Heart right ventricle (tissue), 16 donors: ENCODE results near the gene IL1RAPL2. TPM values are rescaled to one million over a fixed set of nuclear protein-coding genes. Genes with fewer than 3 reads are reported as not detected.

ENCODE experiments used
- ATAC-seq, 8 donors: fragments of 200-7000 bp; cut with Tn5 transposase; one replicate each; pipeline ENCODE4 v1.9.1; 2020; ENCODE audit warnings: mild to moderate bottlenecking in 8 of 8, moderate library complexity in 8 of 8, moderate number of reproducible peaks in 1 of 8
- DNase-seq, 2 donors: peaks; one replicate each; pipeline ENCODE4 v3.0.0-alpha.2; 2020
- H3K27ac ChIP-seq, 10 donors: fragments of 200-600 bp; sonication (generic) in 2 of 10; one replicate each; pipeline versions ENCODE4 v1.5.0 to v1.8.0; 2020 to 2022; ENCODE audit warnings: mild to moderate bottlenecking in 3 of 10
- H3K27me3 ChIP-seq, 7 donors: fragments of 200-600 bp; one replicate each; pipeline ENCODE4 v1.8.0; 2021 to 2022; ENCODE audit warnings: mild to moderate bottlenecking in 2 of 7
- H3K36me3 ChIP-seq, 9 donors: fragments of 200-600 bp; sonication (generic) in 1 of 9; one replicate each; pipeline versions ENCODE4 v1.5.0 to v1.8.0; 2020 to 2022; ENCODE audit warnings: mild to moderate bottlenecking in 2 of 9
- H3K4me1 ChIP-seq, 9 donors: fragments of 200-600 bp; sonication (generic) in 1 of 9; one replicate each; pipeline versions ENCODE4 v1.5.0 to v1.8.0; 2020 to 2022; ENCODE audit warnings: mild to moderate bottlenecking in 4 of 9
- H3K4me3 ChIP-seq, 10 donors: fragments of 200-600 bp; sonication (generic) in 2 of 10; one replicate each; pipeline versions ENCODE4 v1.5.0 to v1.8.0; 2020 to 2022; ENCODE audit warnings: mild to moderate bottlenecking in 7 of 10, moderate library complexity in 2 of 10
- H3K9me3 ChIP-seq, 11 donors: fragments of 200-600 bp in 10 of 11; sonication (generic) in 2 of 11; one replicate each; pipeline versions ENCODE4 v1.5.0 to v1.8.0; 2013 to 2022; ENCODE audit warnings: mild to moderate bottlenecking in 2 of 11, control low read depth in 1 of 11, moderate library complexity in 1 of 11
- WGBS, 2 donors: extraction: QIAGEN DNeasy Blood & Tissue Kit; methylation state at CpG; one replicate each; pipeline ENCODE4 v1.1.7; 2013; ENCODE audit warnings: inconsistent platforms in 1 of 2; 5-methylcytosine and 5-hydroxymethylcytosine counted together
- intact Hi-C, 10 donors: fragments of 100-400 bp; cut with DNase I; formaldehyde crosslinking; loops; one replicate each; pipeline versions ENCODE4 v1.11.1 to v1.14.2; 2022
- polyA plus RNA-seq, 2 donors: library from polyadenylated mRNA; stranded (reverse); fragments of 200-250 nt; gene quantifications; one replicate each; pipeline ENCODE4 v1.2.3, GENCODE V29; 2013
- total RNA-seq, 10 donors: library from RNA; stranded (reverse); fragmentation: NEBNext Ultra II Directional in 3 of 10; extraction: Animal tissue kit (Norgen Biotek cat#: 25700) in 3 of 10; gene quantifications; one replicate each; pipeline versions ENCODE4 v1.2.1 to v1.2.4, GENCODE V29; 2021 to 2023
- TF ChIP-seq, protein P1 (sequence below), 9 donors: fragments of 200-600 bp; sonication (generic) in 2 of 9; IDR thresholded peaks; one replicate each; pipeline versions ENCODE4 v1.5.0 to v1.8.0; 2021 to 2022; ENCODE audit warnings: antibody characterized with exemption in 9 of 9, mild to moderate bottlenecking in 5 of 9, moderate library complexity in 1 of 9
- donor health status: Arrhythmogenic right ventricular cardiomyopathy.
- donor health status: ischemic (EF 13 %, LVEDD 7.1; RV severe dilation, severe dysfunction).
- donor health status: healthy with polysubstance abuse.
- donor health status: DM: no; HTN: yes; CAD: no.
- donor health status: DM: no; HTN: no; CAD: no.
- donor health status: ischemic (EF 25% LVEDD 6.9; RV normal size, moderate dysfunction).
- donor health status: ischemic (EF 25% LVEDD 5.7; RV mildly dilated, moderate dysfunction).
- donor health status: healthy.
- donor health status: DM: yes; HTN: yes; CAD: no.
- donor health status: Ischemic cardiomyopathy.
- donor health status: ischemic (EF 35%, LVEDD 5.7; RV mildly dilated, moderate dysfunction).
- donor health status: nonischemic (EF 11% LVEDD 7.7; RV severe dilation, severe dysfunction).
- donor health status: DM: yes; HTN: yes; CAD: no.
- donor health status: PGD.
- donor health status: ischemic (EF 29% LVEDD 5.4; RV normal size, mild dysfunction).
- donor health status: nonischemic (EF 23%, LVEDD 6.1; RV moderate dilation, normal function).

IL1RAPL2 gene
- total and polyA plus RNA-seq, 12 donors, result 0.01 TPM; not detected in 11

DNA sequence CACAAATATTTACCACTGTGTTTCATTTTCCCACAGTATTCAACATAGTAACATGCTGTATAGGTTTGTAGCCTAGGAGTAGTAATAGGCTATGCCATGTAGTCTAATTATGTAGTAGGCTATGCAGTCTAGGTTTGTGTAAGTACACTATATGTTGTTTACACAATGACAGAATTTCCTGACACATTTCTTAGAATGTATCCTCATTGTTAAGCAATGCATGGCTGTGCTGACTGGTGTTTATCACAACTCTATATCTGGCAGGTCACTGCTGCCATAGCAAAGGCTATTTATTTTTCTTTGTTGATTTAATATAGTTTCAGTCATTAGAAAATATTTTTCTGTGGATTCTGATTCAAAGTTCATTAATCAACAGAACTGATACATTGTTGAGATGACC is 762.8 kb downstream of the IL1RAPL2 start:
- DNase-seq (no peak), ATAC-seq (no peak)
- intact Hi-C loops, result no loop called here
- Histone ChIP-seq H3K9me3 (peaks cover 0 to 15% (median 0%) of the 10 kb centered on the region in 11 donors), H3K36me3 (no peaks in the 10 kb centered on the region), H3K27ac (no peak overlapping the region), H3K4me1 (no peaks in the 10 kb centered on the region), H3K4me3 (no peak overlapping the region), H3K27me3 (peaks cover 0 to 10% (median 0%) of the 10 kb centered on the region in 7 donors)
- TF ChIP-seq, protein P1, sequence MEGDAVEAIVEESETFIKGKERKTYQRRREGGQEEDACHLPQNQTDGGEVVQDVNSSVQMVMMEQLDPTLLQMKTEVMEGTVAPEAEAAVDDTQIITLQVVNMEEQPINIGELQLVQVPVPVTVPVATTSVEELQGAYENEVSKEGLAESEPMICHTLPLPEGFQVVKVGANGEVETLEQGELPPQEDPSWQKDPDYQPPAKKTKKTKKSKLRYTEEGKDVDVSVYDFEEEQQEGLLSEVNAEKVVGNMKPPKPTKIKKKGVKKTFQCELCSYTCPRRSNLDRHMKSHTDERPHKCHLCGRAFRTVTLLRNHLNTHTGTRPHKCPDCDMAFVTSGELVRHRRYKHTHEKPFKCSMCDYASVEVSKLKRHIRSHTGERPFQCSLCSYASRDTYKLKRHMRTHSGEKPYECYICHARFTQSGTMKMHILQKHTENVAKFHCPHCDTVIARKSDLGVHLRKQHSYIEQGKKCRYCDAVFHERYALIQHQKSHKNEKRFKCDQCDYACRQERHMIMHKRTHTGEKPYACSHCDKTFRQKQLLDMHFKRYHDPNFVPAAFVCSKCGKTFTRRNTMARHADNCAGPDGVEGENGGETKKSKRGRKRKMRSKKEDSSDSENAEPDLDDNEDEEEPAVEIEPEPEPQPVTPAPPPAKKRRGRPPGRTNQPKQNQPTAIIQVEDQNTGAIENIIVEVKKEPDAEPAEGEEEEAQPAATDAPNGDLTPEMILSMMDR (IDR thresholded peaks at IDR 0.05), result no peak

DNA sequence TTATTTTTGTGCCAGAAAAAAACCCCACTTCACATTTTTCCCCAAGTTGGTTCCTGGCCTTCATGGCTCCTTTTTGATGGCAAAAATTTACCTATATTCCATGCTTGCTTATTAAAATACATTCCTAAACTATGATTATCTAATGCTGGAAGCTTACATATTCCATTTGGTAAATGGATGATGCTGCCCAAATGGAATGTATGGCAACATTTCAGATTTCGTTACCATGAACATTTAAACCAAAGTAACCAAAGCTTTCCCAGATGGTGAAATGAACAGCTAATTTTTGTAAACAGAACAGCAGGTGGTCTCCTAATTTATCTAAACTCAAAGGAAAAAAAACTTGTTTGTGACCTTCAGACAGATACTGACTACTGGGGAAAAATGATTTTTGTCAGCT is 765.2 kb downstream of the IL1RAPL2 start:
- DNase-seq (no peak), ATAC-seq (no peak)
- TF ChIP-seq, protein P1 (IDR thresholded peaks at IDR 0.05), result no peak
- Histone ChIP-seq H3K27me3 (peaks cover 0 to 10% (median 0%) of the 10 kb centered on the region in 7 donors), H3K4me1 (no peaks in the 10 kb centered on the region), H3K4me3 (no peak overlapping the region), H3K9me3 (no peaks in the 10 kb centered on the region), H3K27ac (no peak overlapping the region), H3K36me3 (no peaks in the 10 kb centered on the region)
- WGBS, 2 donors, result 62 to 78% methylated on average over 1 of the region's 1 CpG
- intact Hi-C loops, result no loop called here

DNA sequence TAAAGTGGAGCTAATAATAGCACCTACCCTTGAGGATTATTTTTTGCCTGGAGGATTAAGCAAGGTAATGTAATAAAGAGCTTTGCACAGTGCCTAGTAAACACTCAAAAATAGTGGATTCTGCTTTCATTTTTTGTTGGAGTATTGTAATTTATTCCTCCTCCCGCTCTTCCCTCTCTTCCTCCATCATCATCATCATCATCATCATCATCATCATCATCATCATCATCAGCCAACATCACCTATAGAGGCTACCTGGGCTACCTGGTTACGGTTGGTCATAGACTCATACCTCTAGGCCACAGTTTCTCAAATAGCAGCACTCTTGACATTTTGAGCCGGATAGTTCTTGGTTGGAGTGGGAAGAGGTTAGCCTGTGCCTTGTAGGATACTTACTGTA is 781.4 kb downstream of the IL1RAPL2 start:
- no peaks in the 10 kb centered on the region for H3K4me1 ChIP-seq
- ATAC-seq, result no peak
- WGBS, 2 donors, result 90 to 96% methylated on average over 3 of the region's 3 CpGs

DNA sequence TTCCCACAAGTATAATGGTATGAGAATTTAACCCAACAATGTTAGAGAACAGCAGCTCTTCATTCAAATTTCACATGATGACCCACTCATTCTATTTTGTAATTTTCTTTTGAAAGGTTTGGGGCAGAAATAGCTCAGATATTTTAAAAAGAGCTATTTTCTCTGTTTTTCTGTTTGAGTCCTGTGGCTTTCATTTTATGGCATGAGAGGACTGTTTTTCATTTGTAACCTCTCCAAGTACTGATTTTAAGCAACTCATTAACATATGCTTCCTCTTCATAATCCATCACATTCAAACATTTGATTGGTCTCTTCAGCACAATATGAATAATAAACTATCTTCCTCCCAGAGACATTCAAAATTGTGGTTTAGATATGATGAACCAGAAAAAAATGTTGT is 783.5 kb downstream of the IL1RAPL2 start:
- no peaks in the 10 kb centered on the region for H3K4me1 ChIP-seq
- no peak for ATAC-seq
- no peaks in the 10 kb centered on the region for H3K27me3 ChIP-seq
- no peak overlapping the region for H3K4me3 ChIP-seq
- intact Hi-C loops, result no loop called here
- TF ChIP-seq, protein P1 (IDR thresholded peaks at IDR 0.05), result no peak
- H3K27ac ChIP-seq, result no peak overlapping the region
- no peaks in the 10 kb centered on the region for H3K9me3 ChIP-seq
- H3K36me3 ChIP-seq, result no peaks in the 10 kb centered on the region
- no peak for DNase-seq

More for the DNA sequence above, 781.4 kb downstream of the IL1RAPL2 start:
- TF ChIP-seq, protein P1 (IDR thresholded peaks at IDR 0.05), result no peak
- DNase-seq, result no peak
- Histone ChIP-seq H3K4me3 (no peak overlapping the region), H3K27me3 (no peaks in the 10 kb centered on the region), H3K36me3 (no peaks in the 10 kb centered on the region), H3K27ac (no peak overlapping the region), H3K9me3 (no peaks in the 10 kb centered on the region)
- intact Hi-C loops, result no loop called here

DNA sequence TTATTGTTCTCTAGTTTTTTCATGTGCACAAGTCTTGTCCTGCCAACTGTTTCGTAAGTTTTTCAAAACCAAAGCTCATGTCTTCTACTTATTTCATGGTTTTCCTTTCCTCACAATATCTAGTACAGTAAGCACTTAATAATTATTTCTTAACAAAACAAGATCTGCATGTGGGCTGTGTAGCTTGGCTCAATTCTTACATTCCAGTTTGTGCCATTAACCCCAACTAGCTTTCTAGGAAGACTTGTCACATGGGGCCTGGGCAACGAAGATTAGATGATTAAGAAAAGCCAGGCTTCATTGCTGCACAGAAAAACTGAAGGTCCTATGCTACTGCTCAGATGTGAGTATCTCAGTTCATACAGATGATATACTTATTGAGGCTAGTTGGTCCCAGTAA is 809.8 kb downstream of the IL1RAPL2 start:
- WGBS, 2 donors, result 38 to 43% methylated on average over 2 of the region's 2 CpGs
- TF ChIP-seq, protein P1 (IDR thresholded peaks at IDR 0.05), result no peak
- Histone ChIP-seq H3K9me3 (peaks cover 0 to 21% (median 0%) of the 10 kb centered on the region in 11 donors), H3K4me3 (no peak overlapping the region), H3K4me1 (no peaks in the 10 kb centered on the region), H3K27ac (no peak overlapping the region), H3K27me3 (no peaks in the 10 kb centered on the region), H3K36me3 (no peaks in the 10 kb centered on the region)
- no peak for ATAC-seq
- no peak for DNase-seq
- intact Hi-C loops, result no loop called here
